Measurements from ENCODE around the gene SDHD. TPM values are rescaled to one million over a fixed set of nuclear protein-coding genes. Genes with fewer than 3 reads are reported as not detected.

SDHD gene
- total RNA-seq, 4 donors from 2014 or later: 84.7 to 157 (median 104) TPM

GRCh38 chr11:112103446-112103845, 16.8 kb downstream of the SDHD start:
- intact Hi-C loops (cut with DNase I; ENCODE audit: low total_unique reads): no loop called here
- no peak for DNase-seq
- TF ChIP-seq CTCF (IDR thresholded peaks at IDR 0.05) (no peak), POLR2A (IDR thresholded peaks at IDR 0.05) (no peak)
- Histone ChIP-seq H3K9me3 (no peaks in the 10 kb centered on the region), H3K4me1 (no peaks in the 10 kb centered on the region), H3K4me3 (no peak overlapping the region), H3K27me3 (no peaks in the 10 kb centered on the region), H3K36me3 (no peaks in the 10 kb centered on the region), H3K27ac (no peak overlapping the region)

DNA sequence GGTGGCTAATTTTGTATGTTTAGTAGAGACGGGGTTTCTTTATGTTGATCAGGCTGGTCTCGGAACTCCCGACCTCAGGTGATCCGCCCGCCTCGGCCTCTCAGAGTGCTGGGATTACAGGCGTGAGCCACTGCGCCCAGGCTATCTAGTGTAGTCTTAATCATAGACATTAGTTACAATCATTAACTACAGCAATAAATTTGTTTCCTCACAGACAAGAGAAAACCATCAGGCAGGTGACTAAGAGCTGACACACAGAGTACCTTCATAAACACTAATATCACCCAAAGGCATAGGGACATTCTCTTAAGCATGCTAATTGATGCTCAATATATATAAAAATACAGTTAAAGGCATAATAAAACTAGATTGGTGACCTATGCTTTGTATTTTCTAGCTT, 19.4 kb downstream of the SDHD start:
- Histone ChIP-seq H3K4me3 (no peak overlapping the region), H3K36me3 (no peaks in the 10 kb centered on the region), H3K27ac (no peak overlapping the region), H3K27me3 (no peaks in the 10 kb centered on the region), H3K4me1 (no peaks in the 10 kb centered on the region), H3K9me3 (no peaks in the 10 kb centered on the region)
- TF ChIP-seq CTCF (IDR thresholded peaks at IDR 0.05): no peak
- TF ChIP-seq POLR2A (IDR thresholded peaks at IDR 0.05): no peak
- DNase-seq: no peak
- intact Hi-C loops (cut with DNase I; ENCODE audit: low total_unique reads): no loop called here

DNA sequence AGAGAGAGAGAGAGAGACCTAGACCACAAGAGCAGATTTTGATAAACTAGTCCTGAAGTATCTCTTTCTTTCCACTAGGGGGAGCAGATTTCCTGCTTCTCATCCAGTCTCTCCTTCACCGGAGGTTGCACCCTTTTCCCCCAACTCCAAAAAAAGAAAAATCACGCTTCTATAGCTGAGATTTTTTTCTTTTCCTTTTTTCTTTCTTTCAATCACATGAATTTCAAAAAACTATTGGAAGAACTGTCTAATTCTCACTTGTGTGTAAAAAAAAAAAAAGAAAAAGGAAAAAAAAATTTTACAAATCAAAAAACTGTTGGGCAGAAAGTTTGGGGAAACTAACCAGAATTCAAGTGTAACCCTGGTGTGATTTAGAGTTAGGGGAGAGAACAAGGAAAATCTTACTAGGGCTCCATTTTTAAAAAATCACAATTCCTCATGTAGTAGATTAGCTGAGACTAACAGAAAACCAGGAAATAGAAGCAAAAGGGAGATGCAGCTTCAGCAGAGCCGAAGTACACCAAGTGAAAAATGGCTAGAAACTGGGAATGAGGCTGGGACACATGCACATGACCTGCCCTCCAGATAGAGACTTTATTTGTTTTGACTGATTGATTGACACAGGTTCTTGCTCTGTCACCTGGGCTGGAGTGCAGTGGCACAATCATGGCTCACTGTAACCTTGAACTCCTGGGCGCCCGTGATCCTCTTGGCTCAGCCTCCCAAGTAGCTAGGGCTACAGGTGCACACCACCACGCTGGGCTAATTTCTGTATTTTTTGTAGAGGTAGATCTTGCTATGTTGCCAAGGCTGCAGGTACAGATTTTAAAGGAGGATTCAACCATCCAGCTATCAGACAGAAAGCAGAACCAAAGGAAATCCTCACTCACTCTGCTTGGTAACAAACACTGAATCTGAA, 27.1 kb downstream of the SDHD start:
- DNase-seq: no peak
- no peaks in the 10 kb centered on the region for H3K9me3 ChIP-seq
- TF ChIP-seq CTCF (IDR thresholded peaks at IDR 0.05) (peak; percentile 61 to 73 (median 62)), POLR2A (IDR thresholded peaks at IDR 0.05) (no peak)
- H3K4me1 ChIP-seq: no peaks in the 10 kb centered on the region
- H3K27me3 ChIP-seq: no peaks in the 10 kb centered on the region
- intact Hi-C loops (cut with DNase I; ENCODE audit: low total_unique reads): loop anchor here (10.0 kb wide), 1 partner anchor 171 kb away; no protein-coding TSS in a partner anchor
- H3K36me3 ChIP-seq: no peaks in the 10 kb centered on the region
- no peak overlapping the region for H3K27ac ChIP-seq
- no peak overlapping the region for H3K4me3 ChIP-seq

DNA sequence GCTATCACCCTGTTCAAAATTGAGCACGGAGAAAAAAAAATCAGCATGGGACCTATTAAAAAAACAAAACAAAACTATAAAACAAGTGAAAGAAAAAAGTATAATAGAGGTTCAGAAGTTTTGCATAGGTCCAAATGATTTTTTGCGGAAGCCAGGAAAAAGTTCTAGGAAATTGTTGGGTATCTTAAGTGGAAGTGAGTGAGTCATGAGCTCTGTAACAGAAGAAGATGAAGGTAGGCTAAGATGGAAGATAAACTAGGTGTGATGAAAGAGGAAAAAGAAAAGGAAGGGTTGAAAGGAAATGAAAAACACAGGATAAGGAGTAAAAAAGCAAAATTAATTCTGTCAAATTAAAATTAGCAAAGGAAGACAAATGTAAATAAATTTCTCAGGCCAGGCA, 27.8 kb downstream of the SDHD start:
- no peak for TF ChIP-seq POLR2A (IDR thresholded peaks at IDR 0.05)
- no peak for TF ChIP-seq CTCF (IDR thresholded peaks at IDR 0.05)
- H3K27me3 ChIP-seq: no peaks in the 10 kb centered on the region
- no peak overlapping the region for H3K27ac ChIP-seq
- DNase-seq: no peak
- no peaks in the 10 kb centered on the region for H3K36me3 ChIP-seq
- intact Hi-C loops (cut with DNase I; ENCODE audit: low total_unique reads): loop anchor here (10.0 kb wide), 1 partner anchor 170 kb away; no protein-coding TSS in a partner anchor
- no peak overlapping the region for H3K4me3 ChIP-seq
- no peaks in the 10 kb centered on the region for H3K4me1 ChIP-seq
- no peaks in the 10 kb centered on the region for H3K9me3 ChIP-seq

- TF ChIP-seq POLR2A (IDR thresholded peaks at IDR 0.05) (no peak), CTCF (IDR thresholded peaks at IDR 0.05) (no peak)
- Histone ChIP-seq H3K36me3 (no peaks in the 10 kb centered on the region), H3K9me3 (no peaks in the 10 kb centered on the region), H3K4me1 (no peaks in the 10 kb centered on the region), H3K27me3 (no peaks in the 10 kb centered on the region), H3K27ac (no peak overlapping the region), H3K4me3 (no peak overlapping the region)
- intact Hi-C loops (cut with DNase I; ENCODE audit: low total_unique reads): loop anchor here (10.0 kb wide), 1 partner anchor 169 kb away; no protein-coding TSS in a partner anchor
- no peak for DNase-seq
Measured at GRCh38 chr11:112115386-112115785, 28.7 kb downstream of the SDHD start.
